ENCODE measurements around the gene DNER.
A peak's percentile ranks its signal among the peaks of the same experiment; 100 is the strongest.
"Not testable (repeated sequence)": the region's sequence is repeated elsewhere in the genome, so short reads cannot be mapped to it uniquely, and the experiment has no call there.

The DNER gene

DNA sequence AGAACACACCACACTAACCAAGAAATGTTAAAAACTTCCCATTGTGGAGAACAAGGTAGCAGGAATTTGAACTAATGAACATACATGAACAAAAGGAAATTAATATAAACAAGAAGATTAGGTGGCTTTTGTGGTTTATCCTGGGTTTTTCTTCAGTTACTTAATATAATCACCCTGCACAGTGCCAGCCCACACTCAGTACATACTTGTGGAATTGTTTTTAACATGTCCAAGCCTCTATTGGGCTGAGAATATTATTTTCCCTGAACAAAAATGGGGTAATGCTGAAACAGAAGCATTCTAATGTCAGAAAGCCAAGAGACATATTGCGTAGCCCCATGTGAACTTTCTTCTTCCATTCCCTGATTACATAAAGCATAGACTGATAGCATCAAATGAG is 202.8 kb downstream of the DNER start:
- Histone ChIP-seq H3K23ac (ENCODE audit: low read length) (peak overlapping the region; percentile 9), H3K9ac (ENCODE audit: low read length) (no peak overlapping the region), H2BK12ac (ENCODE audit: low read length) (no peak overlapping the region), H3K79me1 (ENCODE audit: low read length) (no peaks in the 10 kb centered on the region), H2BK120ac (ENCODE audit: insufficient read depth, low read length, poor library complexity) (no peak overlapping the region), H3K4ac (ENCODE audit: low read depth, low read length) (no peak overlapping the region), H3K79me2 (ENCODE audit: control insufficient read depth, insufficient read depth, low read length, poor library complexity) (no peaks in the 10 kb centered on the region), H2AK5ac (ENCODE audit: low read length) (no peak overlapping the region), H3K27me3 (ENCODE audit: insufficient read depth, low read length) (no peaks in the 10 kb centered on the region), H3K36me3 (ENCODE audit: control insufficient read depth in 1 of 2, insufficient read depth in 2 of 2, low read length in 2 of 2) (no peaks in the 10 kb centered on the region), H3K4me3 (ENCODE audit: low read depth, low read length) (no peak overlapping the region), H3K4me2 (ENCODE audit: low read length) (no peak overlapping the region), H3K9me3 (ENCODE audit: insufficient read depth, low read depth, low read length) (no peaks in the 10 kb centered on the region), H3K27ac (ENCODE audit: low read depth, low read length) (no peak overlapping the region), H3K14ac (ENCODE audit: low read length) (no peak overlapping the region), H3K4me1 (ENCODE audit: control insufficient read depth in 1 of 2, insufficient read depth in 2 of 2, low read length in 2 of 2) (no peaks in the 10 kb centered on the region), H4K12ac (ENCODE audit: low read depth, low read length) (no peak overlapping the region), H2BK5ac (ENCODE audit: low read depth, low read length, poor library complexity) (no peak overlapping the region), H2AFZ (ENCODE audit: insufficient read depth, low read length, poor library complexity) (no peak overlapping the region), H4K8ac (ENCODE audit: low read depth, low read length) (no peak overlapping the region), H3K18ac (ENCODE audit: low read length) (no peak overlapping the region), H4K91ac (ENCODE audit: low read depth, low read length) (no peak overlapping the region)
- no CpG with 5 or more reads among the region's 1 CpG for WGBS (ENCODE audit: extremely low coverage, insufficient coverage, insufficient read length)
- no peak for DNase-seq

DNA sequence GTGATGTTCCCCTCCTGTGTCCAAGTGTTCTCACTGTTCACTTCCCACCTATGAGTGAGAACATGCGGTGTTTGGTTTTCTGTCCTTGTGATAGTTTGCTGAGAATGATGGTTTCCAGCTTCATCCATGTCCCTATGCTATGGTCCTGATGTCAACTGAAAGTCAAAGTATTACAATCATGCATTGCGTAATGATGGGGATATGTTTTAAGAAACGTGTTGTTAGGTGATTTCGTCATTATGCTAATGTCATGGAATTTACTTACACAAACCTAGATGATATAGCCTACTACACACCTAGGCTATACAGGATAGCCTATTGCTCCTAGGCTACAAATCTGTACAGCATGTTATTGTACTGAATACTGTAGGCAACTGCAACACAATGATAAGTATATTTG is 207.7 kb downstream of the DNER start:
- H4K91ac ChIP-seq (ENCODE audit: low read depth, low read length); H3K4me1 ChIP-seq (ENCODE audit: control insufficient read depth in 1 of 2, insufficient read depth in 2 of 2, low read length in 2 of 2); H3K4ac ChIP-seq (ENCODE audit: low read depth, low read length); H3K27me3 ChIP-seq (ENCODE audit: insufficient read depth, low read length); H4K8ac ChIP-seq (ENCODE audit: low read depth, low read length); H4K12ac ChIP-seq (ENCODE audit: low read depth, low read length); H2AK5ac ChIP-seq (ENCODE audit: low read length); H2BK12ac ChIP-seq (ENCODE audit: low read length); H3K36me3 ChIP-seq (ENCODE audit: control insufficient read depth in 1 of 2, insufficient read depth in 2 of 2, low read length in 2 of 2); H3K4me3 ChIP-seq (ENCODE audit: low read depth, low read length); H3K79me2 ChIP-seq (ENCODE audit: control insufficient read depth, insufficient read depth, low read length, poor library complexity); H3K4me2 ChIP-seq (ENCODE audit: low read length); H3K18ac ChIP-seq (ENCODE audit: low read length); H3K79me1 ChIP-seq (ENCODE audit: low read length); H2AFZ ChIP-seq (ENCODE audit: insufficient read depth, low read length, poor library complexity); H3K9me3 ChIP-seq (ENCODE audit: insufficient read depth, low read depth, low read length); H3K27ac ChIP-seq (ENCODE audit: low read depth, low read length); H2BK5ac ChIP-seq (ENCODE audit: low read depth, low read length, poor library complexity); H2BK120ac ChIP-seq (ENCODE audit: insufficient read depth, low read length, poor library complexity); H3K23ac ChIP-seq (ENCODE audit: low read length); H3K9ac ChIP-seq (ENCODE audit: low read length); H3K14ac ChIP-seq (ENCODE audit: low read length): not testable (repeated sequence)
- DNase-seq: peak in 1 of 2 donors; percentile 63
- WGBS (ENCODE audit: extremely low coverage, insufficient coverage, insufficient read length): 100% methylated on average over 1 of the region's 4 CpGs

DNA sequence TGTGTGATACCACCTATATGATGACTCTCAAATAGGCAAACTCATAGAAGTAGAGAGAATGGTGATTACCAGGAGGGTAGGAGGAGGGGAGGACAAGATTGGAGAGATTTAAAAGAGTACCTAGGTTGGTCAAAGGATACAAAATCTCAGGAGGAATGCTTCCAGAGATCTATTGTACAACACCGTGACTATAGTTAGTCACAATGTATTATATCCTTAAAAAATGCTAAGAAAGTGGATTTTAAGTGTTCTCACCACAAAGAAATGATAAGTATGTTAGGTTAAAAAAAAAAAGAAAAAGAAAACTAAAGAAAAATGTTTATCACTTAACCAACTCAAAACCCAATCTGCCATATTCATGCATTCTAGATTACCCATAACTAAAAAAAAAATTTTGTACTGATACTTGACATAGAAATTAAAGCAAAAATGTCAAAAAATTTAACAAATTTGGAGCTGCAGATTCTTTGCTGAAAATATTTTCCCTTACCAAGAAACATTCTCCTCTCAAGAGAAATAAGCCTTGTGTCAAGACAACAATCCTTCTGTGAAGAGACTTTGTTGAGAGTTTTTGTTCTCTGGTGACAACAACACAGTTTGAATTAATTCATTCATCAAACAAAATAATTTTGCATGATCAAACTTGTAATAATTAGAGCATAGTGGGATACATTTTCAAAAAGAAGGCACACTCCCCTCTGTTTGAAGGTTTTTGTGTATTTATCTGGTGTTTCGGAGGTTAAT is 213.1 kb downstream of the DNER start:
- H2AFZ ChIP-seq (ENCODE audit: insufficient read depth, low read length, poor library complexity): no peak overlapping the region
- no peak overlapping the region for H3K18ac ChIP-seq (ENCODE audit: low read length)
- no peaks in the 10 kb centered on the region for H3K27me3 ChIP-seq (ENCODE audit: insufficient read depth, low read length)
- no peak overlapping the region for H2BK5ac ChIP-seq (ENCODE audit: low read depth, low read length, poor library complexity)
- no peak overlapping the region for H3K4me2 ChIP-seq (ENCODE audit: low read length)
- no peak overlapping the region for H3K4me3 ChIP-seq (ENCODE audit: low read depth, low read length)
- H4K91ac ChIP-seq (ENCODE audit: low read depth, low read length): no peak overlapping the region
- H4K8ac ChIP-seq (ENCODE audit: low read depth, low read length): no peak overlapping the region
- no peak overlapping the region for H4K12ac ChIP-seq (ENCODE audit: low read depth, low read length)
- H3K9me3 ChIP-seq (ENCODE audit: insufficient read depth, low read depth, low read length): no peaks in the 10 kb centered on the region
- H3K14ac ChIP-seq (ENCODE audit: low read length): no peak overlapping the region
- WGBS (ENCODE audit: extremely low coverage, insufficient coverage, insufficient read length): no CpG with 5 or more reads among the region's 2 CpGs
- H3K79me2 ChIP-seq (ENCODE audit: control insufficient read depth, insufficient read depth, low read length, poor library complexity): no peaks in the 10 kb centered on the region
- H3K27ac ChIP-seq (ENCODE audit: low read depth, low read length): no peak overlapping the region
- no peak overlapping the region for H3K23ac ChIP-seq (ENCODE audit: low read length)
- no peak overlapping the region for H3K9ac ChIP-seq (ENCODE audit: low read length)
- H2BK12ac ChIP-seq (ENCODE audit: low read length): no peak overlapping the region
- H3K4ac ChIP-seq (ENCODE audit: low read depth, low read length): no peak overlapping the region
- H2AK5ac ChIP-seq (ENCODE audit: low read length): no peak overlapping the region
- no peaks in the 10 kb centered on the region for H3K4me1 ChIP-seq (ENCODE audit: control insufficient read depth in 1 of 2, insufficient read depth in 2 of 2, low read length in 2 of 2)
- peak in 1 of 2 donors; percentile 47 for DNase-seq
- no peaks in the 10 kb centered on the region for H3K79me1 ChIP-seq (ENCODE audit: low read length)
- H3K36me3 ChIP-seq (ENCODE audit: control insufficient read depth in 1 of 2, insufficient read depth in 2 of 2, low read length in 2 of 2): no peaks in the 10 kb centered on the region
- H2BK120ac ChIP-seq (ENCODE audit: insufficient read depth, low read length, poor library complexity): no peak overlapping the region

DNA sequence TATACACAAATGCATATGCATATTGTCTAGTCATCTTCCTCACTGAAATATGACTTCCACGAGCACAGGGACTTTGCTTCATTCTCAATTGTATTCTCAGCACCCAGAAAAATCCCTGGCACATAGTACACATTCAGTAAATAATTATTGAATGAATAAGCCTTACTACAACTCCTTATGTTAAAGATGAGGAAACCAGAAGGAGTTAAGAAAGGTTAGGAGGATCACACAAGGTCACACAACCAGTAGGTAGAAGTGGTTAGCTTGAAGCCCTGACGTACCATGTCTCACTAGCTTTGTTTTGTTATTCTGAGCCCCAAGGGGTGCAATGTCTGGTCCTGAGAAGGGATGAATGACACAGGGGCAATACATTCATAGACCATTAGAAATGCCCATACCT is 222.3 kb downstream of the DNER start:
- Histone ChIP-seq H3K4me3 (ENCODE audit: low read depth, low read length) (no peak overlapping the region), H4K91ac (ENCODE audit: low read depth, low read length) (no peak overlapping the region), H2AFZ (ENCODE audit: insufficient read depth, low read length, poor library complexity) (no peak overlapping the region), H2BK5ac (ENCODE audit: low read depth, low read length, poor library complexity) (no peak overlapping the region), H3K23ac (ENCODE audit: low read length) (no peak overlapping the region), H3K79me2 (ENCODE audit: control insufficient read depth, insufficient read depth, low read length, poor library complexity) (no peaks in the 10 kb centered on the region), H2AK5ac (ENCODE audit: low read length) (no peak overlapping the region), H3K36me3 (ENCODE audit: control insufficient read depth in 1 of 2, insufficient read depth in 2 of 2, low read length in 2 of 2) (no peaks in the 10 kb centered on the region), H3K4me1 (ENCODE audit: control insufficient read depth in 1 of 2, insufficient read depth in 2 of 2, low read length in 2 of 2) (no peaks in the 10 kb centered on the region), H3K4ac (ENCODE audit: low read depth, low read length) (no peak overlapping the region), H3K79me1 (ENCODE audit: low read length) (no peaks in the 10 kb centered on the region), H3K9me3 (ENCODE audit: insufficient read depth, low read depth, low read length) (peaks cover 2% of the 10 kb centered on the region), H4K12ac (ENCODE audit: low read depth, low read length) (no peak overlapping the region), H3K14ac (ENCODE audit: low read length) (no peak overlapping the region), H4K8ac (ENCODE audit: low read depth, low read length) (no peak overlapping the region), H3K18ac (ENCODE audit: low read length) (no peak overlapping the region), H2BK12ac (ENCODE audit: low read length) (no peak overlapping the region), H3K27ac (ENCODE audit: low read depth, low read length) (no peak overlapping the region), H3K27me3 (ENCODE audit: insufficient read depth, low read length) (no peaks in the 10 kb centered on the region), H3K9ac (ENCODE audit: low read length) (no peak overlapping the region), H3K4me2 (ENCODE audit: low read length) (no peak overlapping the region), H2BK120ac (ENCODE audit: insufficient read depth, low read length, poor library complexity) (no peak overlapping the region)
- peak; percentile 41 to 63 for DNase-seq
- no CpG with 5 or more reads among the region's 2 CpGs for WGBS (ENCODE audit: extremely low coverage, insufficient coverage, insufficient read length)

All from trophoblast cell (in vitro differentiated cells and primary cell).